NB4 (cell line): Measurements from ENCODE around the gene TNFAIP1.
A peak's percentile ranks its signal among the peaks of the same experiment; 100 is the strongest.

Source experiments
- DNase-seq: peaks from one replicate; pipeline ENCODE4 v3.0.0; 2010; ENCODE audit warnings: low read depth
- H3K4me3 ChIP-seq: one replicate; pipeline ENCODE4 v1.5.1; 2011; ENCODE audit warnings: mild to moderate bottlenecking, low read depth, low read length, moderate library complexity
- MYC ChIP-seq: IDR thresholded peaks from 2 replicates; pipeline ENCODE4 v1.6.1; 2011; ENCODE audit warnings: low read depth, low read length
- POLR2A ChIP-seq: IDR thresholded peaks from 2 replicates; pipeline ENCODE4 v1.6.1; 2011; ENCODE audit warnings: mild to moderate bottlenecking; ENCODE audit not compliant: insufficient read length; ENCODE audit errors: extremely low read depth
- TF ChIP-seq, protein P1 (sequence below): IDR thresholded peaks from one replicate; pipeline ENCODE4 v1.5.1; 2012; ENCODE audit warnings: low read depth, low read length
- TF ChIP-seq, protein P2 (sequence below): IDR thresholded peaks from 2 replicates; pipeline ENCODE4 v1.6.1; 2011; ENCODE audit warnings: low read depth, low read length

Gene TNFAIP1

DNA sequence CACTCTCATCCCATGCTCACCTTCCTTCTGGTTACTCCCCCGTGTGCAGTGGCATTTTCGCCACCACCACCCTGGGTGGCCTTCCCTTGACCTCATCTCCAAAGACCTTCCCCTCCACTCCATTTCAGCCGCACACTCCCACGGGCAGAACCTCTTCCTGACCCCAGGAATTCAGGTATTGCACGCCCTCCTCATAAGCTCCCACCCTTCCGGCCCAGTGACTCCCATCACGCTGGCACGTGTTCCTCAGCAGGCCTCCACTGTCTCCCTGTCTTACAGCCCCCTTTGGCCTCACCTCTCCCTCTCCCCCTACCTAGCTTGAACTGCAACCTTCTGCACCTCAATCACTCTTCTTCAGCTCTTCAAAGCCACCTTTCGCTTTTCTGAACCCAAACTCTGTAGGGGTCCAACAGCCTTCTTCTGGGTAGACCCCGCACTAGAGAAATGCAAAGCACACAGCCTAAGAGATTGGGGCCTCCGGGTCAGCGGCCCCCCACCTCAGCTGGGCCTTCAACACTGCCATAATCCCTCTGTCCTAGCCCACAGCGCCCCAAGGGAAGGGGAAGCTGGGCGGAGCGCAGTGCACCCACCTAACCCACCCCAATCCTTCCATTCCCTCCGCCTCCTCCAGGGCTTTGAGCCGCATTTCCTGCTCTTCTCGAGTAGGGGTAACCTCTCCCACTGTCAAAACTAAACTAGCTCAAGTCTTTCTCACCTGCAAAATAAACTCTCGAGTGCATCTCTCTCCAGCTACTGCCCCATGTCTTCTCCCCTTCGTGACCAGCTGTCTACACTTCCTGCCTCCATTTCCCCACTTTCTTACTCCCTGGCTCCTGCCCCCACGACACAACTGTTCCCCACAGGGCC, 18.2 kb upstream of the TNFAIP1 start:
- H3K4me3 ChIP-seq: peak overlapping the region; percentile 56
- no peak for DNase-seq
- no peak for TF ChIP-seq MYC
- no peak for TF ChIP-seq POLR2A
- TF ChIP-seq, protein P1, sequence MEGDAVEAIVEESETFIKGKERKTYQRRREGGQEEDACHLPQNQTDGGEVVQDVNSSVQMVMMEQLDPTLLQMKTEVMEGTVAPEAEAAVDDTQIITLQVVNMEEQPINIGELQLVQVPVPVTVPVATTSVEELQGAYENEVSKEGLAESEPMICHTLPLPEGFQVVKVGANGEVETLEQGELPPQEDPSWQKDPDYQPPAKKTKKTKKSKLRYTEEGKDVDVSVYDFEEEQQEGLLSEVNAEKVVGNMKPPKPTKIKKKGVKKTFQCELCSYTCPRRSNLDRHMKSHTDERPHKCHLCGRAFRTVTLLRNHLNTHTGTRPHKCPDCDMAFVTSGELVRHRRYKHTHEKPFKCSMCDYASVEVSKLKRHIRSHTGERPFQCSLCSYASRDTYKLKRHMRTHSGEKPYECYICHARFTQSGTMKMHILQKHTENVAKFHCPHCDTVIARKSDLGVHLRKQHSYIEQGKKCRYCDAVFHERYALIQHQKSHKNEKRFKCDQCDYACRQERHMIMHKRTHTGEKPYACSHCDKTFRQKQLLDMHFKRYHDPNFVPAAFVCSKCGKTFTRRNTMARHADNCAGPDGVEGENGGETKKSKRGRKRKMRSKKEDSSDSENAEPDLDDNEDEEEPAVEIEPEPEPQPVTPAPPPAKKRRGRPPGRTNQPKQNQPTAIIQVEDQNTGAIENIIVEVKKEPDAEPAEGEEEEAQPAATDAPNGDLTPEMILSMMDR: no peak
- TF ChIP-seq, protein P2, sequence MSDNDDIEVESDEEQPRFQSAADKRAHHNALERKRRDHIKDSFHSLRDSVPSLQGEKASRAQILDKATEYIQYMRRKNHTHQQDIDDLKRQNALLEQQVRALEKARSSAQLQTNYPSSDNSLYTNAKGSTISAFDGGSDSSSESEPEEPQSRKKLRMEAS: no peak

DNA sequence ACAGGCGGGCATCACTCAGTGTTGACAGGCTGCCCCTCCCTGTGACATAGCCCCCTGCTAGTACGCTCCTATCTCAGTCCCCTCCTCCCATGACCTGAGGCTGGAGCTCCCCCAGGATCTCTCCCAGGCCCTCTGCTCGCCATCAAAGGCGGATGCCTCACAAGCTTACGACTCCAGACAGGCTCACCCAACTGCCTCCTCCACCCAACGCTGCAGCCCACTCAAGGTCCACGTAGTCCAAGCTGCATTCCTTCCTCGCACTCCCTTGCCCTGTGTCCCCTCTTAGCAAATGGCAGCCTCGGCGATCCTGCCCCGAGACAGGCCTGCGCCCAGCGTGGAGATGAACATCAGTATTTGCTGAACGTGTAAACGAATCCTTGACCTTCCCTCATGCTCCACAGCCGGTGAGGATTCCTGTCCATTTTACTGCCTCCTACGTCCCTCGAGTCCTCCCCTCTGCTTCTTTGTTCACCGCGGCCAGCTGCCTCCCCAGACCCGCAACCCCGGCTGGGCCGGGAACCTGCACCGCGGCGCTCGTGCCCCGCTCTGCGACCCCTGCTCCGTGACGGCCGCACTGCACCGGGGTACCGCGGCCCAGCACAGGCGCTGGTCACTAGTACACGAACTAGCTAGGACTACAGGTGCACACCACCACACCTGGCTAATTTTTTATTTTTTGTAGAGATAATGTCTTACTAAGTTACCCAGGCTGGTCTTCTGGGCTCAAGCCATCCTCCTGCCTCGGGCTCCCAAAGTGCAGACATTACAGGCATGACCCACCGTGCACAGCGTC, 17.4 kb upstream of the TNFAIP1 start:
- DNase-seq: peak; percentile 55
- peak overlapping the region; percentile 56 for H3K4me3 ChIP-seq
- TF ChIP-seq MYC (no peak), POLR2A (no peak)
- TF ChIP-seq, protein P2: no peak
- TF ChIP-seq, protein P1: no peak

DNA sequence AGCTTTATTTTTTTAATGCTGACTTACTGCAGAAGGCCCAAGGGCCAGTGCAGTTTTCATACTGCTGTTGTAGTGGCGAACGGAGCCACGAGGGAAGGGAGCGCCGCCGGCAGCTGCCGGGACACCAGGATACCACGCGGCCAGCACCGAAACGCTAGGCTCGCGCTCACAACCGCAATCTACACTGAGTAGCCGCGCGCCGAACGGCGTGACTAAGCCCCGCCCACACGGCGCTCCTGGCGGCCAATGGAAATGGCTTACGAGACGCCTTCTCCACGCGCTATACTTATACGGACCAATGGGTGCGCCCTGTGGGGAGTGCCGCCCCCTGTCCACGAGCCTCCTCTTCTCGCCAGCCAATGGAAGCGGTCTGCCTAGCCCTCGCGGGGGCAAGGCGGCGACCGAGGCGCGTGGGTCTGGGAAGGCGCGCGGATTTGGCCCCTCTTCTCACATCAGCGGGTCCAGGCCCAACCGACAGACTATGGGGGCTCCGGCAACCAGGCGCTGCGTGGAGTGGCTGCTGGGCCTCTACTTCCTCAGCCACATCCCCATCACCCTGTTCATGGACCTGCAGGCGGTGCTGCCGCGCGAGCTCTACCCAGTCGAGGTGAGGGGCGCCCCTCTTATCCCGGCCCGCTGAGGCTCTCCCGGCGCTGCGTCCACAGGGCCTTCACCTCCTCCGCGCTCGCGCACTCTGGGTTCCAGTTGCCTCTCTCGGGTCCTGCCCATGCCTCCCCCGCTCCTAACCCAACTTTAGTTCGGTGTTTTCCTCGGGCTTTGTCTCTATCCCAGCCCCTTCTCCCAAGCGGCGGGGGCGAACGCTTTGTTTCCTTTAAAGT, 16.6 kb upstream of the TNFAIP1 start, which contains the start of gene TMEM97:
TMEM97 (plus strand) TSS at position 442 of the 839 bp plus-strand sequence; CDS start at position 482, 40 bp downstream.
- DNase-seq: peak; percentile 99
- TF ChIP-seq, protein P1: no peak
- TF ChIP-seq MYC: peak; percentile 98
- TF ChIP-seq, protein P2: peak; percentile 87
- peak; percentile 79 for TF ChIP-seq POLR2A
- H3K4me3 ChIP-seq: peak within 1 kb of the TSS; percentile 86

DNA sequence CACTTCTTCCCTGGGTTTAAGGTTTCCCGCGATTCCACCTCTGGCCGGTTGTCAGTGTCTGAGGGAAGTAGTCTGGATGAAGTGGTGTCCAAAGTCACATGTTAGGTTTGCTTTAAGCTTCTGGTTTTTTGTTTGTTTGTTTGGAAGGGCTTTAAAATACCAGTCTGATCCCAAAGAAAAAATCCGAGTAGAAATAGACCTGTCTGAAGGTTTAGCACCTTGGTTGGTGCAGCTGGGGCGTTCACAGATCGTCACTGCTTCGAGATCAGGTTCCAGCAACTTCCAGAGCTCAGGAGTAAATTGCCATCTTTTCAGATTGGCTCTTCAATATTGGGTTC, 16.0 kb upstream of the TNFAIP1 start:
- no peak for DNase-seq
- H3K4me3 ChIP-seq: peak overlapping the region; percentile 86
- TF ChIP-seq MYC: 0 out of 2 replicates have a peak, but pooled peaks have one; percentile 25
- TF ChIP-seq POLR2A: no peak

DNA sequence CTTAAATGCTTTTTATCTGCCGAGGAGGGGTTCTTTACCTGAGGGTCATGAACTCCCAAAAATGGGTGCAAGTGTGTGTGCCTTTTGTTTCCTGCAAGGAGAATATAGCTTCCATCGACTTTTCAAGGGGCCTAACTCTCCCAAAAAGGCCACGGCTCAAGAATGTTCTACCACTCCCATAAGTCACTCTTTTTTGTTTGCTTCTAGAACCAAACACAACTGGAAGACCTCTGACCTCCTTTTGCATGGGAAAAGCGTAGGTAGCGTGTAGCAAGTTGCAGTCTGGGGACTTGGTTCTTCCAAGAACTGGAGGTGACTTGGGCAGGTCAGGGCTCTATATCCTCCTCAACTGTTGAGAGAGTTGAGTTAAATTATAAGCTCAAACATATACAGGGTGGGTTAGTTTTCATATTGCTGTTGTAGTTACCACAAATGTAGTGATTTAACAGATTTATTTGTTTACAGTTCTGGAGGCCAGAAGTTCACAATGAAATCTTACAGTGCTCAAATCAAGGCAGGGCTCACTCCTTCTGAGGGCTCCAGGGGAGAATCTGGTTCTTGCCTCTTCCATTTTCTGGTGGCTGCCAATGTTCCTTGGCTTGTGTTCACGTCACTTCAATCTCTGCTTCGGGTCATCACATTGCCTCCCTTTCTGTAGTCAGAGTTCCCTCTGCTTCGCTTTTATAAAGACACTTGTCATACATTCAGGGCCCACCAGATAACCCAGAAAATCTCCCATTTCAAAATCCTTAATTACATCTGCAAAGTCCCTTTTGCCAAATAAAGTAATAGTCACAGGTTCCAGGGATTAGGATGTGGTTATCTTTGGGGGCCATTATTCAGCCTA, 15.1 kb upstream of the TNFAIP1 start:
- H3K4me3 ChIP-seq: peak overlapping the region; percentile 86

More for the DNA sequence above, 15.1 kb upstream of the TNFAIP1 start:
- TF ChIP-seq POLR2A (no peak), MYC (no peak)
- TF ChIP-seq, protein P2: no peak
- TF ChIP-seq, protein P1: no peak
- DNase-seq: no peak
